ENCODE data around the gene TSPEAR. TPM values are rescaled to one million over a fixed set of nuclear protein-coding genes. Genes with fewer than 3 reads are reported as not detected.
A peak's percentile ranks its signal among the peaks of the same experiment; 100 is the strongest.

Gene TSPEAR
- polyA plus RNA-seq, 4 donors, result 0.09 to 0.53 (median 0.27) TPM; not detected in 1

- DNase-seq, result no peak
Measured at GRCh38 chr21:44712203-44713028, 1.0 kb upstream of the TSPEAR start.

GRCh38 chr21:44710756-44711326 lies 531 bp downstream of the TSPEAR start:
- DNase-seq (peak; percentile 11 to 35), FAIRE-seq (no peak)
- no peak overlapping the region for H3K4me3 ChIP-seq (ENCODE audit: low read depth in 1 of 3, low read length in 3 of 3)
- H3K4me1 ChIP-seq (ENCODE audit: control insufficient read depth in 3 of 3, insufficient read depth in 2 of 3, low read depth in 1 of 3, low read length in 2 of 3), result no peaks in the 10 kb centered on the region
- no peak overlapping the region for H3K27ac ChIP-seq (ENCODE audit: low read depth in 1 of 3, low read length in 2 of 3)
- WGBS, 3 donors, result 3 to 5% (median 4%) methylated on average over 20 of the region's 20 CpGs
- peaks cover 0 to 5% of the 10 kb centered on the region in 2 donors for H3K9me3 ChIP-seq (ENCODE audit: control insufficient read depth in 2 of 2, insufficient read depth in 1 of 2, low read depth in 1 of 2, low read length in 1 of 2)
- H3K36me3 ChIP-seq (ENCODE audit: control insufficient read depth in 3 of 3, insufficient read depth in 2 of 3, low read depth in 1 of 3, low read length in 3 of 3), result no peaks in the 10 kb centered on the region
- H3K27me3 ChIP-seq (ENCODE audit: control insufficient read depth in 3 of 3, insufficient read depth in 3 of 3, low read length in 3 of 3), result peaks cover 17 to 95% (median 57%) of the 10 kb centered on the region in 3 donors

More at GRCh38 chr21:44712203-44713028, 1.0 kb upstream of the TSPEAR start:
- Histone ChIP-seq H3K9me3 (ENCODE audit: control insufficient read depth in 2 of 2, insufficient read depth in 1 of 2, low read depth in 1 of 2, low read length in 1 of 2) (no peaks in the 10 kb centered on the region), H3K4me3 (ENCODE audit: low read depth in 1 of 3, low read length in 3 of 3) (no peak overlapping the region), H3K27ac (ENCODE audit: low read depth in 1 of 3, low read length in 2 of 3) (no peak overlapping the region), H3K4me1 (ENCODE audit: control insufficient read depth in 3 of 3, insufficient read depth in 2 of 3, low read depth in 1 of 3, low read length in 2 of 3) (no peaks in the 10 kb centered on the region), H3K27me3 (ENCODE audit: control insufficient read depth in 3 of 3, insufficient read depth in 3 of 3, low read length in 3 of 3) (peaks cover 17 to 82% (median 45%) of the 10 kb centered on the region in 3 donors), H3K36me3 (ENCODE audit: control insufficient read depth in 3 of 3, insufficient read depth in 2 of 3, low read depth in 1 of 3, low read length in 3 of 3) (no peaks in the 10 kb centered on the region)
- 15 to 21% (median 17%) methylated on average over 20 to 22 of the region's 22 CpGs for whole genome bisulfite sequencing, 3 donors
- FAIRE-seq, result no peak

- no peak for DNase-seq
Measured at GRCh38 chr21:44710294-44710665, 1.1 kb downstream of the TSPEAR start.

GRCh38 chr21:44709426-44710293 lies 1.7 kb downstream of the TSPEAR start:
- H3K36me3 ChIP-seq (ENCODE audit: control insufficient read depth in 3 of 3, insufficient read depth in 2 of 3, low read depth in 1 of 3, low read length in 3 of 3), result no peaks in the 10 kb centered on the region
- WGBS, 3 donors, result 4 to 7% (median 4%) methylated on average over 45 of the region's 45 CpGs
- peaks cover 17 to 88% (median 58%) of the 10 kb centered on the region in 3 donors for H3K27me3 ChIP-seq (ENCODE audit: control insufficient read depth in 3 of 3, insufficient read depth in 3 of 3, low read length in 3 of 3)
- no peak overlapping the region for H3K4me3 ChIP-seq (ENCODE audit: low read depth in 1 of 3, low read length in 3 of 3)
- H3K9me3 ChIP-seq (ENCODE audit: control insufficient read depth in 2 of 2, insufficient read depth in 1 of 2, low read depth in 1 of 2, low read length in 1 of 2), result peaks cover 0 to 8% of the 10 kb centered on the region in 2 donors
- H3K4me1 ChIP-seq (ENCODE audit: control insufficient read depth in 3 of 3, insufficient read depth in 2 of 3, low read depth in 1 of 3, low read length in 2 of 3), result no peaks in the 10 kb centered on the region
- H3K27ac ChIP-seq (ENCODE audit: low read depth in 1 of 3, low read length in 2 of 3), result no peak overlapping the region
- FAIRE-seq (no peak), DNase-seq (no peak)

More at GRCh38 chr21:44710294-44710665, 1.1 kb downstream of the TSPEAR start:
- no peak overlapping the region for H3K27ac ChIP-seq (ENCODE audit: low read depth in 1 of 3, low read length in 2 of 3)
- H3K27me3 ChIP-seq (ENCODE audit: control insufficient read depth in 3 of 3, insufficient read depth in 3 of 3, low read length in 3 of 3), result peaks cover 17 to 91% (median 57%) of the 10 kb centered on the region in 3 donors
- 6 to 8% (median 6%) methylated on average over 17 of the region's 17 CpGs for WGBS, 3 donors
- H3K4me3 ChIP-seq (ENCODE audit: low read depth in 1 of 3, low read length in 3 of 3), result no peak overlapping the region
- H3K9me3 ChIP-seq (ENCODE audit: control insufficient read depth in 2 of 2, insufficient read depth in 1 of 2, low read depth in 1 of 2, low read length in 1 of 2), result peaks cover 0 to 6% of the 10 kb centered on the region in 2 donors
- no peak for FAIRE-seq
- H3K4me1 ChIP-seq (ENCODE audit: control insufficient read depth in 3 of 3, insufficient read depth in 2 of 3, low read depth in 1 of 3, low read length in 2 of 3), result no peaks in the 10 kb centered on the region
- no peaks in the 10 kb centered on the region for H3K36me3 ChIP-seq (ENCODE audit: control insufficient read depth in 3 of 3, insufficient read depth in 2 of 3, low read depth in 1 of 3, low read length in 3 of 3)

- Histone ChIP-seq H3K36me3 (ENCODE audit: control insufficient read depth in 3 of 3, insufficient read depth in 2 of 3, low read depth in 1 of 3, low read length in 3 of 3) (no peaks in the 10 kb centered on the region), H3K4me1 (ENCODE audit: control insufficient read depth in 3 of 3, insufficient read depth in 2 of 3, low read depth in 1 of 3, low read length in 2 of 3) (no peaks in the 10 kb centered on the region), H3K4me3 (ENCODE audit: low read depth in 1 of 3, low read length in 3 of 3) (no peak overlapping the region), H3K27me3 (ENCODE audit: control insufficient read depth in 3 of 3, insufficient read depth in 3 of 3, low read length in 3 of 3) (peaks cover 17 to 90% (median 63%) of the 10 kb centered on the region in 3 donors), H3K27ac (ENCODE audit: low read depth in 1 of 3, low read length in 2 of 3) (no peak overlapping the region), H3K9me3 (ENCODE audit: control insufficient read depth in 2 of 2, insufficient read depth in 1 of 2, low read depth in 1 of 2, low read length in 1 of 2) (peaks cover 0 to 10% of the 10 kb centered on the region in 2 donors)
- no peak for DNase-seq
- FAIRE-seq, result no peak
- WGBS, 3 donors, result 7 to 11% (median 9%) methylated on average over 23 to 25 of the region's 25 CpGs
Measured at GRCh38 chr21:44708866-44709425, 2.4 kb downstream of the TSPEAR start.

- peaks cover 15 to 90% (median 66%) of the 10 kb centered on the region in 3 donors for H3K27me3 ChIP-seq (ENCODE audit: control insufficient read depth in 3 of 3, insufficient read depth in 3 of 3, low read length in 3 of 3)
- no peaks in the 10 kb centered on the region for H3K4me1 ChIP-seq (ENCODE audit: control insufficient read depth in 3 of 3, insufficient read depth in 2 of 3, low read depth in 1 of 3, low read length in 2 of 3)
- 3 to 7% (median 6%) methylated on average over 13 of the region's 13 CpGs for WGBS, 3 donors
- no peak overlapping the region for H3K27ac ChIP-seq (ENCODE audit: low read depth in 1 of 3, low read length in 2 of 3)
- H3K9me3 ChIP-seq (ENCODE audit: control insufficient read depth in 2 of 2, insufficient read depth in 1 of 2, low read depth in 1 of 2, low read length in 1 of 2), result peaks cover 0 to 10% of the 10 kb centered on the region in 2 donors
- H3K4me3 ChIP-seq (ENCODE audit: low read depth in 1 of 3, low read length in 3 of 3), result no peak overlapping the region
- FAIRE-seq, result no peak
- DNase-seq, result no peak
- H3K36me3 ChIP-seq (ENCODE audit: control insufficient read depth in 3 of 3, insufficient read depth in 2 of 3, low read depth in 1 of 3, low read length in 3 of 3), result no peaks in the 10 kb centered on the region
Measured at GRCh38 chr21:44708213-44708865, 3.0 kb downstream of the TSPEAR start.

GRCh38 chr21:44706706-44707581 lies 4.4 kb downstream of the TSPEAR start:
- H3K27me3 ChIP-seq (ENCODE audit: control insufficient read depth in 3 of 3, insufficient read depth in 3 of 3, low read length in 3 of 3), result peaks cover 15 to 84% (median 60%) of the 10 kb centered on the region in 3 donors
- WGBS, 3 donors, result 9 to 14% (median 11%) methylated on average over 37 to 46 of the region's 46 CpGs

More at GRCh38 chr21:44706706-44707581, 4.4 kb downstream of the TSPEAR start:
- Histone ChIP-seq H3K4me1 (ENCODE audit: control insufficient read depth in 3 of 3, insufficient read depth in 2 of 3, low read depth in 1 of 3, low read length in 2 of 3) (no peaks in the 10 kb centered on the region), H3K9me3 (ENCODE audit: control insufficient read depth in 2 of 2, insufficient read depth in 1 of 2, low read depth in 1 of 2, low read length in 1 of 2) (peaks cover 0 to 10% of the 10 kb centered on the region in 2 donors), H3K36me3 (ENCODE audit: control insufficient read depth in 3 of 3, insufficient read depth in 2 of 3, low read depth in 1 of 3, low read length in 3 of 3) (no peaks in the 10 kb centered on the region), H3K4me3 (ENCODE audit: low read depth in 1 of 3, low read length in 3 of 3) (no peak overlapping the region), H3K27ac (ENCODE audit: low read depth in 1 of 3, low read length in 2 of 3) (no peak overlapping the region)
- DNase-seq (no peak), FAIRE-seq (no peak)
